Stimulated activated naive CD4-positive, alpha-beta T cell (primary cell): Measurements from ENCODE around the gene FGF10.

ENCODE experiments used
- DNase-seq, 6 experiments: peaks; one replicate each; lab custom pipeline; 2025; lab: John Stamatoyannopoulos, UW

The FGF10 gene

DNA sequence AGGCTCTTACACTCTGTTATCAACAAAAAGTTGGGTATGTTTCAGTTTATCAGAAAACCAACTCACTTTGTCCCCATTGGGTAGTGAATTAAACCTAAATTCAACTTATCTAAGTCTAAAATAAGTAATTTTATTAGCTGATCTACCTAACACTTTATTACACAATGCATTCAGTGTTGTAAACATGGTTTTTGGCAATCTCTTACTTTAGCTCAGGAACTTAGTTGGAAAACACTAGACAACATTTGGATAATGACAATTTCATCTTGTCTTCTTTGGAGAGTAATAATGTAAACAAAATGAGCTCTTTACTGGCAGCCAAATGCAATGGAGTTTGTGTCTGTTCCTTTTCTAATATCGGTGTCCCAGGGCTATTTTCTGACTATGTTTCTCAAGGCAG lies 33.0 kb downstream of the FGF10 start:
- DNase-seq = no peak

DNA sequence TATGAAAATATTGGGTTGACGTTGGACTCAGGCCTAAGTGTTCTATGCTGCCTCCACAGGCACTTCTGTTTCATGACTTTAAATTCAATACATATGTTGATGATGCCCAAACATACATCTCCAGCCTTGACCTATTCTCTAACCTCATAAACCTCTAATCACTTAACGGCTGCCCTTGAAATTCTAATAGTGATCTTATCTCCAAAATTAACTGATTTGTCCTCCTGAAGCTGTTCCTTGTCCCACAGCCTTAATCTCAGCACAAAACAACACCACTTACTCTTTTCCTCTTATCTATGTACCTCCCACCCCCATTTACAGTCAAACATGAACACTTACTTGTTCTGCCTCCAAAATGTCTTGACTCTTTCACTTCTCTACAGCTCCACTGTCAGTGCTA lies 43.3 kb downstream of the FGF10 start:
- no peak for DNase-seq

DNA sequence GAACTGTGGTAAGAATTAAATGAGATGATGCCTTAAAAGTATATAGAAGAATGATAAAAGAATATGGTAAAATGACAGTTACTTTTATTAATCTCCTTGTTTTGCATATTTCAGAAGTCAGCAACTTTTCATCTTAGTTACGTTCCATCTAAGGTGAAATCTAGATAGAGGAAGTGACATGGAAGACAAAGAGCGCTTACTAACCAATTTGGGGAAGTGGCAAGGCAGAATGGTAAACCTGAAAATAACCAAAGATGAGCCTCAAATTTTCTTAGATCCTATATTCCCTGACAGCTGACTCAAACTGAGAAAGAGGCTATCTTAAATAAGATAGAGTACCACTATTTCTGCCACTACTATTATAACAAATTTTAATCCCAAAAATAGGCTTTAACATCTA lies 52.5 kb downstream of the FGF10 start:
- DNase-seq = no peak

DNA sequence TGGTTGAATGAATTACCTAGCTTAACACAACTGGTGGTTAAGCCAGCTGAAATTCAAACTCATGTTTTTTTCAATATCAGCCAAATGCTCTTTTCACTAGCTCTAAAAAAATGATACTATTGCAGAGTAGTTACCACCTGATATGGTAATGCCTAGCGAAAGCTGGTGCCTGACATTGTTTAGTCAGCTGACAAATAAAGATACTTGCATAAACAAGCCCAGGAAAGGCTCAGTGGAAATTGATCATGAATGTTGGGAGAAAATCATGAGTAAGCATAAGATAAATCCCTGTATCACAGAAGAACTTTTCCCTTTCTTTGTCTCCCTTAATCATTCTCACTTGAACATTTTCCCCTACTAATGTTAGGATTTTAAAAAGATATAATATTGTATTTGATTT lies 54.6 kb downstream of the FGF10 start:
- no peak for DNase-seq

DNA sequence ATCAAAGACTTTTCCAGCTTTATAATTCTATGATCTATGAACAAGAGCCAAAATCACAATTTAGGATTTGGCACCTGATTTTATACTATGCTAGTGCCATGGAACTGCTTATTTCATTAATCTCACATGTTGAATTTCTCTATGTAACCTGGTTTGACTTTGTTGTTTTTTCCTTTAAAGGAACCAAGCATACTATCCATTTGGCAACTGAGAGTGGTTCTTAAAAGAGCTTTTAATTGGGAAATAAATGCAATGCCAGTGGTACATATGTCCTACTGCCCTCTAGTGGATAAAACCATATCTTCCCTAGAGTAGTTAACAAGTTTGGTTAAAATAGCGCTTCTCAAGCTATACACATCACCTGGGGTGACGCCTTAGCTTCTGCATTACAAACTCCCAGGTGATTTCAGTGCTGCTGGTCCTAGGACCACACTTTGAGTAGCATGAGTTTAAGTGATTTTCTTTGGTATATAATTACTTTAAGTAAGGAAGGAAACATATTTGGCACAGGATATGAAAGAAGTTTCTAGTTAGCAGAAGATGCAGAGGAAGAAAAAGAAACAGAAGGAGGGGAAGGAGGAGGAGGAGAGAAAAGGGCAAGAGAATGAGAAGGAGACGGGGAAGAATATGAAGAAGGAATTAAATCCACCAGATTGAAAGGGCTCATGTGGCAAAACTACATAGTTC lies 56.8 kb downstream of the FGF10 start:
- no peak for DNase-seq

DNA sequence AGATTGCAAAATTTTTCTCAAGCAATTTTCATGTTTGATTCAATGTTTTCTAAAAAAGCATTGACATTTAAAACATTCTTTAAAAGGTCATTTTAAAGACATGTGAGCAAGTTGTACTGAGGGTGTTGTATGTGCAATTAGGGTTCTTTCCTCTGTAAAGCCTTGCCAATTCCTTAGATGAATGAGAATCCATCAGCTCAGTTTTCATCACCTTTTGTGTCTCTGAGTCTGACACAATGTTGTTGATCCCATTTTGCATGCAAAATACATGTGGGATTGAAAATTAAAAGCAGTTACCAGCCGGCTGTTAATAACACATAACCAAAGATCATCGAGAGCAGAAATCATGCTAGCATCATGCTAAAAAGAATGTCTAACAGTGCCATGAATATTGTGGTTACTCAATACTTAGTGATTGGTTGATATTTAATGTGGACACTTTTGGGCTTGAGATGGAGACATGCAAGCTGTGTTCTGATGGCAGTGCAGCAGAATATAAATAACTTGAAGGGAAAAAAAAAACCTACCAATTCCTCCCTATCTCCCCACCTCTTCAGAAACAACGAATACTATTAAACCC lies 57.7 kb downstream of the FGF10 start:
- no peak for DNase-seq

DNA sequence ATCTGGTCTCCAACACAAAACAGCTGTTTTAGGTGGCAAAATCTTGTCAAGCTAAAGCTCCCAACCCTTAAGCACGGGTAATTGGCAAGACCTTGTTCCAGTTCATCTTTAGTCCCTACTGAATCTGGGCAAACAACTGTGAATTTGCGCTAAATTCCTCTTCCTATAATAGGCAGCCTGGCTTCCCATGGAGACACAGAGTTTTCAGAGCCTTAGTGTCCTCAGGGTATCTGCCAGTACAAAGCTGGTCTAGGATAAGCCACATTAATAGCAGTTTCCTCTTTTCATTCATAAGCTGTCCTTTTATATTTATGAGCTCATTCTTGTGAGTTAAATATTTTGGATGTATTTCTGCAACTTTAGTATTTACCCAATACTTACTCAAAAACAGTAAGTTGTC lies 59.5 kb downstream of the FGF10 start:
- no peak for DNase-seq

DNA sequence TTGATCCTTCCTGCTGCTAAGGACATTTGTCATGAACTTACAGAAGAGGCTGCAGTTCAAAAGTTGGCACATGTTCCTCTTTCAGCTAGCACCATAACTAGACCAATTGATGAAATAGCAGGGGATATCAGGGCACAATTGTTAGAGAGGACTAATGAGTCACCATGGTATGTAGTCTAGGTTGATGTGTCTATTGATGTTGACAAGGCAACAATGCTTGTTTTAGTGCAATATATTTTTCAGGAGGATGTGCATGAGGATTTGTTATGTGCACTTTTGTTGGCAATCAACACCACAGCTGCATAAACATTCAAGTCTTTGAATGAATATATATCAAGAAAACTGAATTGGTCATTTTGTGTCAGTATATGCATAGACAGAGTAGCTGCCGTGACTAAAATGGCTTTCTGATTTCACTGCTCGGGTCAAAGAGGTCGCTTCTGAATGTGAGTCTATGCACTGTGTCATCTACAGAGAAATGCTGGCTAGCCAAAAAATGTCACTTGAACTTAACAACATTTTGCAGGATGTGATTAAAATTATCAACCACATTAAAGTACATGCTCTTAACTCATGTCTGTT lies 68.0 kb downstream of the FGF10 start:
- no peak for DNase-seq

DNA sequence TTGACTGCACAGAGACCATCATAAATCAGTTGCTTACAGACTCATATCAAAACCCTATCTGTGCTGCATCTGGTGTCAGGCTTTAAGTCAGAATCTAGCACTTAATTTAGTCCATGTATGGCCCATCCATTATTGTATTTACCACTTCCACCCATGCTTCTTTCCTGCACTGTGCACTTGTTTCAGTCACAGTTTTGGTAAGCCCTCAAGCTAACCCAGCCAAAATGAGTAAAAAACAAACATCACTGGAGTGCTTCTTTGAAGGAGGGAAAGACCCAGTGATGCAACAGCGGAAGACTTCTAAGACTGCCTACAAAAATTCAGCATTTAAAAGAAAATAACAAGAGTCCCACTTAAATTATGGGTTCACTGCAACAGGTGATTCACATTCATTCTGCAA lies 69.0 kb downstream of the FGF10 start:
- DNase-seq = no peak

DNA sequence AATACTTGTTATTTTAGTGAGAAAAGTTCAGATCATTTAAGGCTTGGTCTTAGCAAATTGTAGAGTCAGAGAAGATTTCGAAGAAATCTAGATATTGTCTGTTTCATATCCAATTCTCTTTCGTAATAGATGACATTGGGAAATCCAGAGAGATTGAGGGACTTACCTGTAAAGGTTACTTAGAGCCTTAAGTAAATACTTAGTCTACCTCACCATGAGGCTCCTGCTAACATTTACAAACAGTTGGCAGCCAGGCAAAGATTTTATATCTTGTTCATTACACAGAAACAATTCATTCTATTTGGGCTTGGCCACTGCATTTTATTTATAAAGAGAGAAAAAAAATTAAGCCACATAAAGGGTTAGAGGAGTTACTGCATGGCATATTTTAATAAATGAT lies 70.3 kb downstream of the FGF10 start:
- DNase-seq = no peak

DNA sequence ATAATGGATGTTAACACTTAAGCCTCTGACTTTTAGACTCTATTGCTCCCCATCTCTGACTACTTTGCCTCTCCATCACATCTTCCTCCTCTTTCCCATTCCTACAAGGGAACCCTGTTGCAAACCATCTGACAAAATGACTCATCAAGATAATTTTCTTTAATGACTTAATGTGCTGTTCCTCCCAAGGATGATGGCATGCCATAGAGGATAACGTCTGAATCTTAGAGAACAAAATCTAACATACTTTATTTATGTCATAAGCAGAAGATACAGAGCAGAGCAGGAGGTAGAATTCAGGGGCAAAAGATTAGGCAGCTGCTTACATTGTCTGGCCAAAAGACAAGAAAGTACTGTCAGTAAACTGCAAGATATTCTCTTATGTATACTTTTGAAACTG lies 76.8 kb downstream of the FGF10 start:
- no peak for DNase-seq

DNA sequence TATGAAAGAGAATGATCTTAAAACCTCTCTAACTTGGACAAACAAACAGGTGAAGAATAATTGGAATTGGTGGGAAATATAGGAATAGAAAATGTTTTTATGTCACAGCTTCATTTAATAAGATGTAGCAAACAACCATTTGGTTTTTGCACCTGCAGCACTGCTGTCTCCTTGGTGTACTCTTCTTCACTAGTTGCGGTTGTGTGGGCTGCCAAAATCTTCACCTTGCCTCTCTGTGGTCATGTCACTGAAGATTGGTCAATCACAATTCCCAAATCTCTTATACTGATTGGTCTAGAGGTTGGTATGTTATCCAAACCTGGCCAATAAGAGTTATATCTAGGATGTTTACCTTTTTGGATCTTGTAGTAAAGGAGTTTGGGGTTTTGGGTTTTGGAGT lies 88.7 kb downstream of the FGF10 start:
- no peak for DNase-seq

DNA sequence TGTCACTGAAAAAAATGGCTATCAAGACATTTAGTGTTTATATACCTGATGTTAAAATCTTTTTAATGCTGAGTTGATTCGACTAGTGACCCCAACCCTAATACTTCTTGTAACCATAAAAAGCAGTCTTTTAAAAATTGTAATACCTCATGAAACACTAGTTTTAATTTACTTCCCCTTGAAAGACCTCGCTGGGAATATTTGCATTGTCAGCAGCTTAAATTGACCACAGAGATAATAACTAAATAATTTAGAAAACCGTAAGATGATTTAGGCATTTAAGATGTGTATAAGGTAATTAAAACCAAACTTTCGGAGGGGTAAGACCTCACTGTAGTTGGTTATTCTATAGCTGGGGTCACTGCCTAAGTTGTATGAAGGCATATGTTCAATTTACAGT lies 89.8 kb downstream of the FGF10 start:
- no peak for DNase-seq

DNA sequence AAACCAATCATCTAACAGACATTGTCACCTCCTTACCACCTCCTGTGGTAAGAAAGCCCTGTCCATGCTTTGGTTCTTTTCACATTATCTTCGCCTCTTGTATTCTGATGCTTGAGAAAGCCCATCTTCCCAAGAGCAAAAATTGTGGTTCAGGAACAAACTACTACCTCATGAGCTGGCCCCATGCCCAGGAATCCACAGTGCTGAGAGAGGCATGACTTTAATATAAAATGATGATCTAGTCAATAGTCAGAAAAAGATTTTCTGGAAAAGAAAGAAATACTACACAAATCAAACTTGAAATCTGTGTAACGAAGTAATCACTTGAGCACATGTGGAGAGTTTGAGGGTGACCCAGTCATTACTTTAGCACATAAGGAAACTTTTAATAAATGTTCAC lies 94.7 kb downstream of the FGF10 start:
- no peak for DNase-seq

DNA sequence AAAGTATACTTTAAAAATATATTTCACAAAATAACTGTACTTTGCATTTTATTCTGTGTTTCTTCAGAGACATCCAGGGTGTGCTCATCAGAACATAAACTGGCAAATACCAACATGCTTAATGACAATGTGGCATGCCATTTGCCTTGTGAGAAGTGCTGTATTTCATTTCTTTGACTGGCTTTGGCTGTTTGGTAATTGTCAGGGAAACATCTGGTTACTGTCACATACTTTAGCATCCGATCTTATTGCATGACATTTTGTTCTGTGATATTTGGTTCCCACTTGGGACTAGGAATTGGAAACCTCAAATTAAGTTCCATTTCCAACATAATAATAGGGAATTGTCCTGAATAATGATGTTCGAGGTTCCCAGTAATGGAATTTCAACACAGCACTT lies 96.5 kb downstream of the FGF10 start:
- no peak for DNase-seq

DNA sequence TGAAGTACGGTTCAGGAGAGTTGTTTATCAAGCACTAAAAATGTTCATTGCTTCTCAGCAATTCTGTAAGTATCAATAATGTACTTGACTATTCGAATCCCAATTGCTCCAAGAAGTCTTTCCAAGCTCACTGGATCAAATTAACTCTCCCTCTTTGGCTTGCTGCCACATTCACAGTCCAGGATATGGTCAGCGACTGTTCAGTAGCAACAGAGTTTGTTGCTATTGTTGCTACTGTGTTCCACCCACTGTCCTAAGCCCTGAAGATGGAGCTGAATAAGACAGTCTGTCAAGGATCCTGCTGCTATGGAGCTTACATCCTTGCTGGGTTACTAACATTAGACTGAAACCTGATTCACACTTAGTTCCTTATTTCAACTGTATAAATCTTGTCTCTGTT lies 110.8 kb downstream of the FGF10 start:
- DNase-seq = no peak

DNA sequence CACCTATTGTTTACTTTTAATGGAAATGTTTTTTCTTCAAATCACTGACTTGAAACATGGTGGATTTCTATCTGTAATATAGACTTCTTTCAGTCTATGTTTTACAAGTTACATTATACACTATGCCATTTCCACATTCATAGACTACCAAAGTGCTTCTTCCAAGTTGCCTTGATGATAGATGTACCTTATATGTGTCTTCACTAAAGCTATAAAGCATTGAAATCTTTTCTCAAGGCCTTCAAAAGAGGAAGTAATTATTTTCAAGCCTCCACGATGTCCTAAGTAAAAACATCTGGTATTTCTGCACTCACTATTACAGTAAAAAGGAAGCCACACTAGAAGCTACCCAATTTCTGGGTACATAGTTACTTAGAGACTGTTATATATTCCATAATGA lies 113.3 kb downstream of the FGF10 start:
- DNase-seq = no peak

DNA sequence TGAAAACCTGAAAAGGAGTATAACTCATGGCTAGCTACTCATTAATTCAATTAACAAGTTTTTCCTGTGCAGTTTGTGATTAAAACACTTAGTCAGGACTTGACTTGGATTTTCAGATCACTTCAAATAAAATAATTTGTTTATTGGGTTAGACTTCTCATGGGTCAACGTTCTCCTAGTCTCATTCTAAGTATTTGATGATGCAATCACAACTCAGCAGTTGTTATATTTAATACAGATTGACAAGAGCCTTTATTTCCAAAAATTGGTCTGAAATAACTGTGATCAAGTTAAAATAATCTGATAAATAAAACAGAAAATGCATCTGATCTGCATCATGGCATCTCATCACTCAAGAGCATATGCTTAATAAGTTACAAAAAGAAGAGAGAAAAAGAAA lies 113.9 kb downstream of the FGF10 start:
- DNase-seq = no peak

DNA sequence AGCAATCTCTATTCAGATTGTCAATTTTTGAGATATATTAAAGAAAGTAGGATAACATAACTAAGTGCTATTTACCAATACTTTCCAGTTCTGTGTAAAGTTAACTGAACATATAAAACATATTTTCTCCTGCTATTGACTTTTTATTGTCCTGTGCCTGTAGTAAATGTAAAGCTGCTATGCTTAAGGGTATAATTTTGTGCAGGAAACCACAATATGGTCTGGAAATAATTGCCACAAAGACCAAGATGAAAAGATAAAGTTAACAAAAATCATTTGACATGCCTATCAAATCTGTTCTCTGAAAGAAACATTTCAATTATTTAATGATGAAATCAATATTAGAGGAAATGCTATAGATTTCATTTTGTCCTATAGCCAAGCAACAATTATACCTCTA lies 121.3 kb downstream of the FGF10 start:
- no peak for DNase-seq

DNA sequence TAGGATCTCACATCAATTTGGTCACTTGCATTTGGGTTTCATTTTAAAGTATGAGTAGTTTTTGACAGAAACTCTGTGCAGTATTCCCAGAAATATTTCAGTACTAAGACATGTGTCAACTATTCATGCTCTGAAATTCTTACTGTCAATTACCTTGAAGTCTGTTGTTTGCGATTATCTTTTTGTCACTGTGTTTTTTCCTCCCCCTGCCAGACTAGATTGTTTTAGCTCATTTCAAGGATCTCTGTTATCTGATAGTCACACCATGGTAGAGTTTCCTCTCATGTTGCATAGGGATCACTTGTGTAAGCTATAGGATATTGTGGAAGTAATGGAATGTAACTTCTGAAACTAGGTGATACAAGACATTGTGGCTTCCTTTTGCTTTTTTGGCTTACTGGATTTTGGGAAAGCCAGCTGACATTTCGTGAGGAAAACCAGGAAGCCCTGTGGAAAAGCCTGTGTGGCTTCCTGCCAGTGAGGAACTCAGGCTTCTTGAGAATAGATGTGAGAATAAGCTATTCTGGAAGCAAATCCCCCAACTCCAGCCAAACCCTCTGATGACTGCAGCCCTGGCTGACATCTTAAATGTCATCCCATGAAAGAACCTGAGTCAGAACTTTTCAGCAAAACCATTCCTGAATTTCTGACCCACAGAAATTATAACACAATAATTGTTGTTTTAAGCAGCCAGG lies 122.2 kb downstream of the FGF10 start:
- no peak for DNase-seq

DNA sequence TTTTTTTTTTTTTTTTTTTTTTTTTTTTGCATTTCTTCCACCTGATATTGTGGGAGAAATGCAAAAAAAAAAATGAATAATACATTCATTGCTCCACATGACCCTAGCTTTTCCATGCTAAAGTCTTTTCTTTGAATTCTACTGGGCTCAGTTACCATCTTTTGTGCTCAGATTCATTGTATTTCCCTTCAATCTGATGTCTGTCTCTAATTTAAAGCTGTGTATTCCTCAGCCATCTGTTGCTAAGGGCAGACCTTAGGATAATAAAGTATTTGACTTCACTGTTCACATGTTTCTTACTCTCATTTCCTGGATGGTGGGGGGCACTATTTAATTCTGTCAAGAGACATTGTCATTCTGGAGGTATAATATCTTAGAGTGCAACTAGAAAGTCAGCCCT lies 123.5 kb downstream of the FGF10 start:
- no peak for DNase-seq

DNA sequence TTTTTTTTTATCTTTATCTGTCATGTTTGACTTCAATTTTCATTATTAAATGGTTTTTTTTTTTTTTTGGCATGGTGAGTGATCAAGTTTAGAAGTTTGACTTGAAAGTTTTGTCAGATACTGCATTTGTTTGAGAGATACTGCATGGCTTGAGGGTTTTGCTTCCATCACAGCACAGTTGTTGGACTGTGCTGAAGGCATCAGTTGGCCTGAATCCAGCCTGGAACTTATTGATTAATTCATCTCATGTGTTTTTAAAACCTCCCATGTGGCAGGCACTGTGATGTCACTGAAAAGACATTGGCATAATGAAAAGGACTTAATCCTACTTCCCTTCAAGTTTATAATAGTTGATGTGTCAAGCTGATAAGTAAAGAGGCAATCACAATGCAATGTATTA lies 128.4 kb downstream of the FGF10 start:
- no peak for DNase-seq

DNA sequence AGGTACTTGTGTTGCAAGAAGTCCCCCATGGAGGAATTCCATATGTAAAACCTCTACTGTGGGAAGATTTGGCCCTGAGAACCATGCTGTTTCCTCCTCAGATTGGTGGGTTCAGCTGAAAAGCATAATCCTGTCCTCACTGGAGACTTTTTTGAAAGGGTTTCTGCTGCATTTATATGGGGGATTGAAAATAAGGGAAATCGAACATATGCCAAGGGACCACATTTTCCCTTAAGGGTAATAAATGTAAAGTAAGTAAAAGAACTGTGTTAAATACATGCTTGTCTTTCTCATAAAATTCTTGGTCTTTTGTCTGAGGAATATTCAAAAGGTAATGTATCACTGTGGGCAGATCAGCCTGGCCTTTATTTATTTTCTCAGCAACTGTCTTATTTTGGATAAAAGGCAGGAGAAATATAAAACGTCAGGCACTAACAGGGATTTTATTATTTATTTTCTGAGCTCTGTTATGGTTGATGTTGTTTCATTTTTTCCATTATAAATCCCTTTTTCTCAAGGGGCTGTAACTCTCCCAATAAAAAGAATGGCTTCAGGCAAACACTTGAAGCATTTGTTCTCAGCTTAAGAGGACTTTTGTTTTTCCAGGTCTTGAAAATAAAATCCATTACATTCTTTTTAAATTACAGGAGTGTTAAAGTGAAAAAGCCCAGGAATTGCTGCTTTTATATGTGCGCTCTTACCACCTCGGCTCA lies 131.4 kb downstream of the FGF10 start:
- DNase-seq = no peak
